ENCODE results near the gene APCDD1L.

DNA sequence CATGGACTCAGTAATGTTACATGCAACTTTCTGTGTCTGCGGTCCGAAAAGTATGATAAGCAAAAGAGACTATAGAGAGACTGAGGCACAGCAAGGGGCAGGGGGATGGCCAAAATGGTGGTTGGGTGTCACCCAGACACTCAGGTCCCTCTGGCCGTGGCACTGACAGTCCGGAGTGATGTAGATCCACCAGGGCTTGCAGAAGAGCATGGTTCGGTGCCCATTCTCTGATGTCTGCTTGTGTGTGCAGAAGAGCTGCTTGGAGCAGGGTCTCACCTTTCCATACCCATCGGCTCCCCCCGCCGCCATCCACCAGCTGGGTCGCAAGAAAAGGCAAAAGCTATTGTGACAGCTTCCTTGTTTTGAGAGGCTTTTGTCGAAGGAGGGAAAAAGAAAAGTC is 6.6 kb upstream of the APCDD1L start:
- TF ChIP-seq, protein P1, sequence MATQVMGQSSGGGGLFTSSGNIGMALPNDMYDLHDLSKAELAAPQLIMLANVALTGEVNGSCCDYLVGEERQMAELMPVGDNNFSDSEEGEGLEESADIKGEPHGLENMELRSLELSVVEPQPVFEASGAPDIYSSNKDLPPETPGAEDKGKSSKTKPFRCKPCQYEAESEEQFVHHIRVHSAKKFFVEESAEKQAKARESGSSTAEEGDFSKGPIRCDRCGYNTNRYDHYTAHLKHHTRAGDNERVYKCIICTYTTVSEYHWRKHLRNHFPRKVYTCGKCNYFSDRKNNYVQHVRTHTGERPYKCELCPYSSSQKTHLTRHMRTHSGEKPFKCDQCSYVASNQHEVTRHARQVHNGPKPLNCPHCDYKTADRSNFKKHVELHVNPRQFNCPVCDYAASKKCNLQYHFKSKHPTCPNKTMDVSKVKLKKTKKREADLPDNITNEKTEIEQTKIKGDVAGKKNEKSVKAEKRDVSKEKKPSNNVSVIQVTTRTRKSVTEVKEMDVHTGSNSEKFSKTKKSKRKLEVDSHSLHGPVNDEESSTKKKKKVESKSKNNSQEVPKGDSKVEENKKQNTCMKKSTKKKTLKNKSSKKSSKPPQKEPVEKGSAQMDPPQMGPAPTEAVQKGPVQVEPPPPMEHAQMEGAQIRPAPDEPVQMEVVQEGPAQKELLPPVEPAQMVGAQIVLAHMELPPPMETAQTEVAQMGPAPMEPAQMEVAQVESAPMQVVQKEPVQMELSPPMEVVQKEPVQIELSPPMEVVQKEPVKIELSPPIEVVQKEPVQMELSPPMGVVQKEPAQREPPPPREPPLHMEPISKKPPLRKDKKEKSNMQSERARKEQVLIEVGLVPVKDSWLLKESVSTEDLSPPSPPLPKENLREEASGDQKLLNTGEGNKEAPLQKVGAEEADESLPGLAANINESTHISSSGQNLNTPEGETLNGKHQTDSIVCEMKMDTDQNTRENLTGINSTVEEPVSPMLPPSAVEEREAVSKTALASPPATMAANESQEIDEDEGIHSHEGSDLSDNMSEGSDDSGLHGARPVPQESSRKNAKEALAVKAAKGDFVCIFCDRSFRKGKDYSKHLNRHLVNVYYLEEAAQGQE (IDR thresholded peaks at IDR 0.05; ENCODE audit: insufficient read depth in 1 of 2, low read depth in 2 of 2, low read length in 2 of 2), result no peak
- no peak for TF ChIP-seq POLR2AphosphoS5 (IDR thresholded peaks at IDR 0.05; ENCODE audit: low read depth, low read length)

All from PFSK-1 (cell line).